Measurements from ENCODE around the gene MOGAT2.

Gene MOGAT2

GRCh38 chr11:75767793-75768111, 50.1 kb downstream of the MOGAT2 start:
- no peaks in the 10 kb centered on the region for H3K9me3 ChIP-seq (ENCODE audit: control insufficient read depth in 5 of 5, low read length in 5 of 5)
- peak overlapping the region; percentile 96 for H3K27ac ChIP-seq (ENCODE audit: low read depth, low read length)
- peak overlapping the region in 3 of 5 donors; percentile 73 to 79 (median 73) for H3K4me3 ChIP-seq (ENCODE audit: low read depth in 1 of 5, low read length in 5 of 5)
- H3K36me3 ChIP-seq (ENCODE audit: control insufficient read depth in 5 of 5, insufficient read depth in 5 of 5, low read length in 5 of 5), result no peaks in the 10 kb centered on the region
- H3K9ac ChIP-seq (ENCODE audit: low read length in 5 of 5), result peak overlapping the region in 2 of 5 donors; percentile 54 to 92
- H3K4me1 ChIP-seq (ENCODE audit: control insufficient read depth in 5 of 5, insufficient read depth in 5 of 5, low read length in 5 of 5), result peaks cover 7 to 90% (median 89%) of the 10 kb centered on the region in 5 donors
- H3K27me3 ChIP-seq (ENCODE audit: control insufficient read depth in 5 of 5, insufficient read depth in 4 of 5, low read length in 5 of 5), result peaks cover 0 to 5% (median 0%) of the 10 kb centered on the region in 5 donors

GRCh38 chr11:75768112-75768908, 50.7 kb downstream of the MOGAT2 start, which contains the start of gene DGAT2:
DGAT2 (plus strand) TSS chr11:75768778; CDS start chr11:75768992, 214 bp downstream.
- Histone ChIP-seq H3K4me1 (ENCODE audit: control insufficient read depth in 5 of 5, insufficient read depth in 5 of 5, low read length in 5 of 5) (peaks cover 7 to 91% (median 90%) of the 10 kb centered on the region in 5 donors), H3K9me3 (ENCODE audit: control insufficient read depth in 5 of 5, low read length in 5 of 5) (no peaks in the 10 kb centered on the region), H3K27ac (ENCODE audit: low read depth, low read length) (peak within 1 kb of the TSS; percentile 96), H3K27me3 (ENCODE audit: control insufficient read depth in 5 of 5, insufficient read depth in 4 of 5, low read length in 5 of 5) (peaks cover 0 to 5% (median 0%) of the 10 kb centered on the region in 5 donors), H3K36me3 (ENCODE audit: control insufficient read depth in 5 of 5, insufficient read depth in 5 of 5, low read length in 5 of 5) (peaks cover 0 to 4% (median 0%) of the 10 kb centered on the region in 5 donors), H3K4me3 (ENCODE audit: low read depth in 1 of 5, low read length in 5 of 5) (peak within 1 kb of the TSS; percentile 45 to 95 (median 73)), H3K9ac (ENCODE audit: low read length in 5 of 5) (peak within 1 kb of the TSS; percentile 54 to 92 (median 78))

GRCh38 chr11:75768909-75769771, 51.5 kb downstream of the MOGAT2 start:
- Histone ChIP-seq H3K9ac (ENCODE audit: low read length in 5 of 5) (peak overlapping the region; percentile 54 to 92 (median 78)), H3K27ac (ENCODE audit: low read depth, low read length) (peak overlapping the region; percentile 96), H3K4me1 (ENCODE audit: control insufficient read depth in 5 of 5, insufficient read depth in 5 of 5, low read length in 5 of 5) (peaks cover 9 to 91% (median 90%) of the 10 kb centered on the region in 5 donors), H3K36me3 (ENCODE audit: control insufficient read depth in 5 of 5, insufficient read depth in 5 of 5, low read length in 5 of 5) (peaks cover 0 to 8% (median 3%) of the 10 kb centered on the region in 5 donors), H3K27me3 (ENCODE audit: control insufficient read depth in 5 of 5, insufficient read depth in 4 of 5, low read length in 5 of 5) (peaks cover 0 to 5% (median 0%) of the 10 kb centered on the region in 5 donors), H3K4me3 (ENCODE audit: low read depth in 1 of 5, low read length in 5 of 5) (peak overlapping the region; percentile 45 to 95 (median 73)), H3K9me3 (ENCODE audit: control insufficient read depth in 5 of 5, low read length in 5 of 5) (no peaks in the 10 kb centered on the region)

GRCh38 chr11:75770102-75770501, 52.5 kb downstream of the MOGAT2 start:
- Histone ChIP-seq H3K9ac (ENCODE audit: low read length in 5 of 5) (peak overlapping the region; percentile 54 to 92 (median 87)), H3K4me1 (ENCODE audit: control insufficient read depth in 5 of 5, insufficient read depth in 5 of 5, low read length in 5 of 5) (peaks cover 6 to 91% (median 89%) of the 10 kb centered on the region in 5 donors), H3K36me3 (ENCODE audit: control insufficient read depth in 5 of 5, insufficient read depth in 5 of 5, low read length in 5 of 5) (peaks cover 0 to 16% (median 6%) of the 10 kb centered on the region in 5 donors), H3K9me3 (ENCODE audit: control insufficient read depth in 5 of 5, low read length in 5 of 5) (no peaks in the 10 kb centered on the region), H3K4me3 (ENCODE audit: low read depth in 1 of 5, low read length in 5 of 5) (peak overlapping the region; percentile 45 to 95 (median 73)), H3K27ac (ENCODE audit: low read depth, low read length) (peak overlapping the region; percentile 96), H3K27me3 (ENCODE audit: control insufficient read depth in 5 of 5, insufficient read depth in 4 of 5, low read length in 5 of 5) (peaks cover 0 to 5% (median 0%) of the 10 kb centered on the region in 5 donors)

- Histone ChIP-seq H3K9me3 (ENCODE audit: control insufficient read depth in 5 of 5, low read length in 5 of 5) (no peaks in the 10 kb centered on the region), H3K36me3 (ENCODE audit: control insufficient read depth in 5 of 5, insufficient read depth in 5 of 5, low read length in 5 of 5) (peaks cover 0 to 33% (median 16%) of the 10 kb centered on the region in 5 donors), H3K27ac (ENCODE audit: low read depth, low read length) (peak overlapping the region; percentile 96), H3K4me3 (ENCODE audit: low read depth in 1 of 5, low read length in 5 of 5) (peak overlapping the region; percentile 45 to 95 (median 73)), H3K27me3 (ENCODE audit: control insufficient read depth in 5 of 5, insufficient read depth in 4 of 5, low read length in 5 of 5) (peaks cover 0 to 5% (median 0%) of the 10 kb centered on the region in 5 donors), H3K4me1 (ENCODE audit: control insufficient read depth in 5 of 5, insufficient read depth in 5 of 5, low read length in 5 of 5) (peaks cover 6 to 93% (median 92%) of the 10 kb centered on the region in 5 donors), H3K9ac (ENCODE audit: low read length in 5 of 5) (peak overlapping the region; percentile 31 to 92 (median 87))
Observed at GRCh38 chr11:75771646-75772410, 54.2 kb downstream of the MOGAT2 start.

- H3K36me3 ChIP-seq (ENCODE audit: control insufficient read depth in 5 of 5, insufficient read depth in 5 of 5, low read length in 5 of 5), result peaks cover 0 to 48% (median 26%) of the 10 kb centered on the region in 5 donors
- H3K27me3 ChIP-seq (ENCODE audit: control insufficient read depth in 5 of 5, insufficient read depth in 4 of 5, low read length in 5 of 5), result no peaks in the 10 kb centered on the region
- H3K4me1 ChIP-seq (ENCODE audit: control insufficient read depth in 5 of 5, insufficient read depth in 5 of 5, low read length in 5 of 5), result peaks cover 6 to 94% (median 89%) of the 10 kb centered on the region in 5 donors
- H3K27ac ChIP-seq (ENCODE audit: low read depth, low read length), result peak overlapping the region; percentile 96
- H3K9me3 ChIP-seq (ENCODE audit: control insufficient read depth in 5 of 5, low read length in 5 of 5), result no peaks in the 10 kb centered on the region
- H3K9ac ChIP-seq (ENCODE audit: low read length in 5 of 5), result peak overlapping the region in 3 of 5 donors; percentile 22 to 63 (median 57)
- H3K4me3 ChIP-seq (ENCODE audit: low read depth in 1 of 5, low read length in 5 of 5), result peak overlapping the region in 3 of 5 donors; percentile 6 to 40 (median 14)
Observed at GRCh38 chr11:75773595-75774353, 56.1 kb downstream of the MOGAT2 start.

- Histone ChIP-seq H3K9ac (ENCODE audit: low read length in 5 of 5) (peak overlapping the region in 2 of 5 donors; percentile 11 to 21), H3K27me3 (ENCODE audit: control insufficient read depth in 5 of 5, insufficient read depth in 4 of 5, low read length in 5 of 5) (no peaks in the 10 kb centered on the region), H3K36me3 (ENCODE audit: control insufficient read depth in 5 of 5, insufficient read depth in 5 of 5, low read length in 5 of 5) (peaks cover 0 to 55% (median 35%) of the 10 kb centered on the region in 5 donors), H3K9me3 (ENCODE audit: control insufficient read depth in 5 of 5, low read length in 5 of 5) (no peaks in the 10 kb centered on the region), H3K4me3 (ENCODE audit: low read depth in 1 of 5, low read length in 5 of 5) (no peak overlapping the region), H3K27ac (ENCODE audit: low read depth, low read length) (peak overlapping the region; percentile 96), H3K4me1 (ENCODE audit: control insufficient read depth in 5 of 5, insufficient read depth in 5 of 5, low read length in 5 of 5) (peaks cover 6 to 93% (median 80%) of the 10 kb centered on the region in 5 donors)
Observed at GRCh38 chr11:75775056-75775455, 57.4 kb downstream of the MOGAT2 start.

GRCh38 chr11:75776546-75776945, 58.9 kb downstream of the MOGAT2 start:
- Histone ChIP-seq H3K27me3 (ENCODE audit: control insufficient read depth in 5 of 5, insufficient read depth in 4 of 5, low read length in 5 of 5) (no peaks in the 10 kb centered on the region), H3K4me1 (ENCODE audit: control insufficient read depth in 5 of 5, insufficient read depth in 5 of 5, low read length in 5 of 5) (peaks cover 6 to 91% (median 68%) of the 10 kb centered on the region in 5 donors)

More at GRCh38 chr11:75776546-75776945, 58.9 kb downstream of the MOGAT2 start:
- Histone ChIP-seq H3K4me3 (ENCODE audit: low read depth in 1 of 5, low read length in 5 of 5) (no peak overlapping the region), H3K27ac (ENCODE audit: low read depth, low read length) (peak overlapping the region; percentile 96), H3K9ac (ENCODE audit: low read length in 5 of 5) (peak overlapping the region in 1 of 5 donors; percentile 42), H3K36me3 (ENCODE audit: control insufficient read depth in 5 of 5, insufficient read depth in 5 of 5, low read length in 5 of 5) (peaks cover 0 to 69% (median 39%) of the 10 kb centered on the region in 5 donors), H3K9me3 (ENCODE audit: control insufficient read depth in 5 of 5, low read length in 5 of 5) (no peaks in the 10 kb centered on the region)
